ENCODE measurements around the gene RDX.
"Not testable (repeated sequence)": the region's sequence is repeated elsewhere in the genome, so short reads cannot be mapped to it uniquely, and the experiment has no call there.

RDX gene

GRCh38 chr11:110208678-110209312, 87.6 kb downstream of the RDX start:
- peak overlapping the region; percentile 16 for H3K4me3 ChIP-seq (ENCODE audit: insufficient read depth, low read depth, low read length)

DNA sequence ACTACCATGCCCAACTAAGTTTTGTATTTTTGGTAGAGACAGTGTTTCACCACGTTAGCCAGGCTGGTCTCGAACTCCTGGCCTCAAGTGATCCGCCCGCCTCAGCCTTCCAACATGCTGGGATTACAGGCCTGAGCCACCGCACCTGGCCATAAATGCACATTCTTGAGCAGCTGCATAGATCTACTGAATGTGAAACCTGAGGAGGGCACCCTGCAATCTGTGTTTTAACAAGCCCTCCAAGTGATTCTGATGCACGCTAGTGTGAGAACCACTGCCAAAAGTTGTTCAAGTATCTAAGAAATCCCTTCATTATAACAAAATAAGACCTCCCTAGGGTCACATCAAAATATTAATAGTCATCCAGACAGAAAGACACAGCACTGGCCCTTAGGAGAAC, 89.3 kb downstream of the RDX start:
- Histone ChIP-seq H3K27me3 (ENCODE audit: control insufficient read depth, insufficient read depth, low read length, poor library complexity, severe bottlenecking) (no peaks in the 10 kb centered on the region), H3K27ac (ENCODE audit: insufficient read depth, low read depth, low read length, poor library complexity, severe bottlenecking) (no peak overlapping the region), H3K4me1 (ENCODE audit: control insufficient read depth, insufficient read depth, low read length) (no peaks in the 10 kb centered on the region), H3K9me3 (ENCODE audit: control insufficient read depth, low read length) (no peaks in the 10 kb centered on the region), H3K36me3 (ENCODE audit: control insufficient read depth, insufficient read depth, low read length) (no peaks in the 10 kb centered on the region), H3K4me3 (ENCODE audit: insufficient read depth, low read depth, low read length) (no peak overlapping the region)
- WGBS, 2 experiments: 92 to 93% methylated on average over 6 of the region's 6 CpGs

More at GRCh38 chr11:110208678-110209312, 87.6 kb downstream of the RDX start:
- WGBS, 2 experiments: 38 to 41% methylated on average over 21 to 22 of the region's 29 CpGs
- H3K9me3 ChIP-seq (ENCODE audit: control insufficient read depth, low read length); H3K27me3 ChIP-seq (ENCODE audit: control insufficient read depth, insufficient read depth, low read length, poor library complexity, severe bottlenecking); H3K36me3 ChIP-seq (ENCODE audit: control insufficient read depth, insufficient read depth, low read length); H3K4me1 ChIP-seq (ENCODE audit: control insufficient read depth, insufficient read depth, low read length); H3K27ac ChIP-seq (ENCODE audit: insufficient read depth, low read depth, low read length, poor library complexity, severe bottlenecking): not testable (repeated sequence)

DNA sequence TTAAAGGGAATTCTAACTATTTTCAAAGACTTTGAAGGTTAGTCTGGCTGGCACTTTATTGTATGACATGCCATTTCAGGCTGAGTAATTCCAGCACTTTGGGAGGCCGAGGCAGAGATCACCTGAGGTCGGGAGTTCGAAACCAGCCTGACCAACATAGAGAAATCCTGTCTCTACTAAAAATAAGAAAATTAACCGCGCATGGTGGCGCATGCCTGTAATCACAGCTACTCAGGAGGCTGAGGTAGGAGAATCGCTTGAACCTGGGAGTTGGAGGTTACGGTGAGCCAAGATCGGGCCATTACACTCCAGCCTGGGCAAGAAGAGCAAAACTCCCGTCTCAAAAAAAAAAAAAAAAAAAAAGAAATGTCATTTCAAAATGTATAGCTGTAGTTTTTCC, 95.6 kb downstream of the RDX start:
- H3K9me3 ChIP-seq (ENCODE audit: control insufficient read depth, low read length): no peaks in the 10 kb centered on the region
- H3K27ac ChIP-seq (ENCODE audit: insufficient read depth, low read depth, low read length, poor library complexity, severe bottlenecking): no peak overlapping the region
- no peaks in the 10 kb centered on the region for H3K4me1 ChIP-seq (ENCODE audit: control insufficient read depth, insufficient read depth, low read length)
- WGBS, 2 experiments: 87 to 90% methylated on average over 9 of the region's 10 CpGs
- H3K27me3 ChIP-seq (ENCODE audit: control insufficient read depth, insufficient read depth, low read length, poor library complexity, severe bottlenecking): no peaks in the 10 kb centered on the region
- no peak overlapping the region for H3K4me3 ChIP-seq (ENCODE audit: insufficient read depth, low read depth, low read length)
- no peaks in the 10 kb centered on the region for H3K36me3 ChIP-seq (ENCODE audit: control insufficient read depth, insufficient read depth, low read length)

DNA sequence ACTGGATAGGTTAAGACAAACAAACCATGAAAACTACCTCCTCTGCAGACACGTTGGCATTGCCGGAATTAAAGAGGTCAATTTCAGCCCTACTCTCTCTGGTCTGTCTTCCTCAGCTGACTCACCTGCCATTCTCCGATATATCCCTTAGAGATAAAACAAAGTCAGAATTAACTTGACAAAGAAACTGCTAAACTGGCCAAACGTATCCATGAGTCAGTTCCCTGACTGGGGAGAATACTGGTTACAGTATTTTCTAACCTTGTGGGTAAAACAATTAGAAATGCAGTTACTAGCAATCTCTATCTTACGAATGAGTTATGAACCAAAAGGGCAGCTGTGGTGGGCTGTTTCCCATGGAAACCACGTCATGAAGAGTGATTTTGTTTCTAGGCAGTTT, 96.2 kb downstream of the RDX start:
- H3K36me3 ChIP-seq (ENCODE audit: control insufficient read depth, insufficient read depth, low read length): no peaks in the 10 kb centered on the region
- H3K27me3 ChIP-seq (ENCODE audit: control insufficient read depth, insufficient read depth, low read length, poor library complexity, severe bottlenecking): no peaks in the 10 kb centered on the region
- no peaks in the 10 kb centered on the region for H3K9me3 ChIP-seq (ENCODE audit: control insufficient read depth, low read length)
- no peak overlapping the region for H3K4me3 ChIP-seq (ENCODE audit: insufficient read depth, low read depth, low read length)
- 64 to 78% methylated on average over 6 of the region's 6 CpGs for WGBS, 2 experiments
- H3K27ac ChIP-seq (ENCODE audit: insufficient read depth, low read depth, low read length, poor library complexity, severe bottlenecking): no peak overlapping the region
- no peaks in the 10 kb centered on the region for H3K4me1 ChIP-seq (ENCODE audit: control insufficient read depth, insufficient read depth, low read length)

DNA sequence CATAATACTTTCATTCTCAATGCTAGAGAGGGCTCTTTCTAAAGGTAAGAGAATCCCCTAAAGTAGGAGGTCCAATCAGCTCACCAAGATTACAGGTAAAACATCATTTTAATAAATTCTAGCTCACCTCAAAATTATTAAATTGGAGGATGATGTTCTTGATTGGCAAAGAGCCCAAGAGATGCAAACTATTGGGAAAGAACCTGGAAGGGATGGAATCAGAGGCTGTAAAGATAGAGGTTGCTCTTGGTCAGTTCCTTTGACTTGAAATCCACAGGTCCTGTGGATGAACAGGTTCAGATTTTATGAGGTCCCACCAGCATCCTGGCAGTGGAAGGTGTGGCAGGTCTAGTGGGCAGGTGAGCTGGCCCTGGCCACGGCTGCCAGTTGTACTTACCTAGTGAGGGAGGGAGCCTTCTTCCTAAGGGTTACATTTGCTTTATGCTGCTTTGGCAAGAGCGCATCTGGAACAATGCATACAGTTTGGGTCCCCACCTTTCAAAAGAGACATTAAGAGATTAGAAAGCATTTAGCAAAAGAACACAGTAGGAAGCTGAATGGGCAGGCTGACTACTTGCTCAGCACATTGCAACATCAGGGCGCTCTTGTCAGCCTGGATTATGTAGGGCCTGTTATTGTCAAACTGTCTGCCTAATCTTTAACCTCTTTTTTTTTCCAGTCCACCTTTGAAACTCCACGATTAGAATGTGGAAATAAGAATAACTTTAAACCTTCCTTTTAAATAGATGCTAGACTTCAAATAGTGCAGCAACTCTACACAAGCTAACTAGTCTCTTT, 97.0 kb downstream of the RDX start:
- Histone ChIP-seq H3K27ac (ENCODE audit: insufficient read depth, low read depth, low read length, poor library complexity, severe bottlenecking) (no peak overlapping the region), H3K36me3 (ENCODE audit: control insufficient read depth, insufficient read depth, low read length) (no peaks in the 10 kb centered on the region), H3K27me3 (ENCODE audit: control insufficient read depth, insufficient read depth, low read length, poor library complexity, severe bottlenecking) (no peaks in the 10 kb centered on the region), H3K4me1 (ENCODE audit: control insufficient read depth, insufficient read depth, low read length) (no peaks in the 10 kb centered on the region), H3K4me3 (ENCODE audit: insufficient read depth, low read depth, low read length) (no peak overlapping the region), H3K9me3 (ENCODE audit: control insufficient read depth, low read length) (no peaks in the 10 kb centered on the region)
- WGBS, 2 experiments: 55 to 63% methylated on average over 3 to 4 of the region's 4 CpGs

GRCh38 chr11:110198031-110198729, 98.2 kb downstream of the RDX start:
- 97 to 98% methylated on average over 9 of the region's 9 CpGs for WGBS, 2 experiments
- Histone ChIP-seq H3K27ac (ENCODE audit: insufficient read depth, low read depth, low read length, poor library complexity, severe bottlenecking) (no peak overlapping the region), H3K36me3 (ENCODE audit: control insufficient read depth, insufficient read depth, low read length) (no peaks in the 10 kb centered on the region), H3K9me3 (ENCODE audit: control insufficient read depth, low read length) (no peaks in the 10 kb centered on the region), H3K4me1 (ENCODE audit: control insufficient read depth, insufficient read depth, low read length) (no peaks in the 10 kb centered on the region), H3K4me3 (ENCODE audit: insufficient read depth, low read depth, low read length) (no peak overlapping the region), H3K27me3 (ENCODE audit: control insufficient read depth, insufficient read depth, low read length, poor library complexity, severe bottlenecking) (no peaks in the 10 kb centered on the region)

DNA sequence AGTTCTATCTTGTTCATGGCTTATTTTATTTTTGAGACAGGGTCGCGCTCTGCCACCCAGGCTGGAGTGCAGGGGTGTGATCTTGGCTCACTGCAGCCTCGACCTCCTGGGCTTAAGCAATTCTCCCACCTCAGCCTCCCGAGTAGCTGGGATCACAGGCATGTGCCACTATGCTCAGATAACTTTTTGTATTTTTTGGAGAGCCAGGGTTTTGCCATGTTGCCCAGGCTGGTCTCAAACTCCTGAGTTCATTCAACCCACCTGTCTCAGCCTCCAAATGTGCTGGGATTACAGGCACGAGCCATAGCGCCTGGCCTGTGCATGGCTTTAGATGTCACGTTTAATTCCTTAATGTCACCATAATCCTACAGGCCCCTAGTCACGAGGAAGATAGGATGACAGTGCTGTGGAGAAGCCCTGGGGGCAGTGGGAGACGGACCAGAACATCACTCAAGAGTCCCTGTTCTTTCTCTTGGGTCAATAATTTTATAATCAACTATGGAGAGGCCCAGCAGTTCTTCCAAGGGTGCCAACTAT, 99.5 kb downstream of the RDX start:
- Histone ChIP-seq H3K4me1 (ENCODE audit: control insufficient read depth, insufficient read depth, low read length) (no peaks in the 10 kb centered on the region), H3K9me3 (ENCODE audit: control insufficient read depth, low read length) (no peaks in the 10 kb centered on the region), H3K27ac (ENCODE audit: insufficient read depth, low read depth, low read length, poor library complexity, severe bottlenecking) (no peak overlapping the region), H3K27me3 (ENCODE audit: control insufficient read depth, insufficient read depth, low read length, poor library complexity, severe bottlenecking) (no peaks in the 10 kb centered on the region), H3K4me3 (ENCODE audit: insufficient read depth, low read depth, low read length) (no peak overlapping the region), H3K36me3 (ENCODE audit: control insufficient read depth, insufficient read depth, low read length) (no peaks in the 10 kb centered on the region)
- 87 to 89% methylated on average over 9 of the region's 9 CpGs for WGBS, 2 experiments

DNA sequence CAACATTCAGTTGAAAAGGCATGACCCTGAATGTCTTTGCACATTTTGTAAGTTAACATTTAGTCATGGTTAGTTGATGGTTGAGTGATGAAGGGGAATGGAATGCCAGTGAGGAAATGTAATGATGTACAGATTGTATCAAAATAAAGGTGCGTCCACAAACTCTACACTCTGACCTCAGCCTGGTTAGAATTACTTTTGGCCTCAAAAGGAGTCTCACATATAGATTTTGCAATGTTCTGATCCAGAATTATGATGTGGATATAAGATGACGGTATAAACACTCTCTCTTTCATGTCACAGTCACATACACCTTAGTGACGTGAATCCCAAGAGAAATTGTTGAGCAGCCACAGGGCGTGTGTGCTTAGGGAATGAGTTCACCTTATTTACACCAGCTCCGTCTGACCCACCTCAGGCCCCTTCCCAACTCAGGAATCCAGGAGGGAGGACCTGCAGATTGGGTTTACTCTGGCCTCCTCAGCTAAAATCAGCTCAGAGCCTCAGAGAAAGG, 100.1 kb downstream of the RDX start:
- Histone ChIP-seq H3K4me1 (ENCODE audit: control insufficient read depth, insufficient read depth, low read length) (no peaks in the 10 kb centered on the region), H3K27ac (ENCODE audit: insufficient read depth, low read depth, low read length, poor library complexity, severe bottlenecking) (no peak overlapping the region), H3K9me3 (ENCODE audit: control insufficient read depth, low read length) (no peaks in the 10 kb centered on the region), H3K27me3 (ENCODE audit: control insufficient read depth, insufficient read depth, low read length, poor library complexity, severe bottlenecking) (no peaks in the 10 kb centered on the region), H3K36me3 (ENCODE audit: control insufficient read depth, insufficient read depth, low read length) (no peaks in the 10 kb centered on the region), H3K4me3 (ENCODE audit: insufficient read depth, low read depth, low read length) (no peak overlapping the region)
- 92 to 96% methylated on average over 5 of the region's 5 CpGs for WGBS, 2 experiments

DNA sequence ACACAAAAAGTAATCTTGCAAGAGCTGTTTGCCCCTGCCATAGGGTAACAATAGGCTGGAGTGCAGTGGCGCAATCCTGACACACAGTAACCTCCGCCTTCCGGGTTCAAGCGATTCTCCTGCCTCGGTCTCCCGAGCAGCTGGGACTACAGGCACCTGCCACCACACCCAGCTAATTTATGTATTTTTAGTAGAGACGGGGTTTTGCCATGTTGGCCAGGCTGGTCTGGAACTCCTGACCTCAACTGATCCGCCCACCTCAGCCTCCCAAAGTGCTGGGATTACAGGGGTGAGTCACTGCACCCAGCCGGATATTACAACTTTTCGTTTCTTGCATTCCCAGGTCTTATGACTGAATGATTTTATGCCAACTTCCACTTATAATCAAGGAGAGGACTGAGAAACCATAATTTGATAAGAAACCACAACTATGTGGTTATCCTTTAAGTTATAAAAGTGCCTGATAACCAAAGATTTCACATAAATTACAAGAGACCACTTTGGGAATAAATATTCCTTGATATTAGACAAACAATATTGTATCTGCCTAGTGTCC, 102.1 kb downstream of the RDX start:
- WGBS, 2 experiments: 86 to 95% methylated on average over 10 of the region's 10 CpGs
- not testable (repeated sequence) for H3K36me3 ChIP-seq (ENCODE audit: control insufficient read depth, insufficient read depth, low read length); H3K27ac ChIP-seq (ENCODE audit: insufficient read depth, low read depth, low read length, poor library complexity, severe bottlenecking)

More for the DNA sequence above, 102.1 kb downstream of the RDX start:
- H3K4me3 ChIP-seq (ENCODE audit: insufficient read depth, low read depth, low read length); H3K9me3 ChIP-seq (ENCODE audit: control insufficient read depth, low read length); H3K27me3 ChIP-seq (ENCODE audit: control insufficient read depth, insufficient read depth, low read length, poor library complexity, severe bottlenecking); H3K4me1 ChIP-seq (ENCODE audit: control insufficient read depth, insufficient read depth, low read length): not testable (repeated sequence)

All from ectodermal cell (in vitro differentiated cells).